ENCODE measurements around the gene SMPD3. TPM values are rescaled to one million over a fixed set of nuclear protein-coding genes. Genes with fewer than 3 reads are reported as not detected.

SMPD3 gene
- total RNA-seq, 1 donor from 2014 or later: 5.6 TPM

DNA sequence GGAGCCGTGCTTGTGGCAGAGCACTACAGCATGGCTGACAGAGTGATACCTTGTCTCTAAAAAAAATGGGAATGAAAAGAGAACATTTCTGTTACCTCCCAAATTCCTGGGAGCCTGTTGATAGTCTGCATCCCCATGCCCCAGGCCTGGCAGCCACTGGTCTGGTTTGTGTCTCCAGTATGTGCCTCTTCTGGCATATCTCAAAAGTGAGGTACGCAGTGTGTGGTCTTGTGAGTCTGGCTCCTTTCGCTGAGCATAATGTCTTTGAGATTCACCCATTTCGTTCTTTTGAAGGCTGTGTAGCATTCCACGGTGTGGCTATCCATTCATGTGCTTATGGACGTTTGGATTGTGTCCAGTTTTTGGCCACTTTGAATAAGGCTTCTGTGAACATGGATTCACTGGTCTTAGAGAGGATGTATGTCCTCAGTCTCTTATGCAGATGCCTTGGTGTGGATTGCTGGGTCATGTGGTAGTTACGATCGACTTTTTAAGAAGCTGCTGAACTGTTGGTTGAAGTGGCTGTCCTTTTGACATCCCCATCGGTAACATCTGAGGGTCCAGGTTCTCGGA, 98.4 kb downstream of the SMPD3 start:
- Histone ChIP-seq H3K36me3 (peaks cover 87% of the 10 kb centered on the region), H3K4me3 (no peak overlapping the region), H3K4me1 (peaks cover 4% of the 10 kb centered on the region), H3K27me3 (no peaks in the 10 kb centered on the region), H3K27ac (no peak overlapping the region), H3K9me3 (no peaks in the 10 kb centered on the region)
- DNase-seq (no peak), ATAC-seq (no peak)
- intact Hi-C loops (cut with DNase I): no loop called here
- TF ChIP-seq CTCF (IDR thresholded peaks at IDR 0.05): no peak

- Histone ChIP-seq H3K4me3 (no peak overlapping the region), H3K36me3 (peaks cover 77% of the 10 kb centered on the region), H3K9me3 (no peaks in the 10 kb centered on the region), H3K27me3 (no peaks in the 10 kb centered on the region), H3K4me1 (peaks cover 4% of the 10 kb centered on the region), H3K27ac (no peak overlapping the region)
- intact Hi-C loops (cut with DNase I): no loop called here
- TF ChIP-seq CTCF (IDR thresholded peaks at IDR 0.05): no peak
- DNase-seq (no peak), ATAC-seq (no peak)
Measured at GRCh38 chr16:68348639-68349445, 99.5 kb downstream of the SMPD3 start.

- Histone ChIP-seq H3K27ac (no peak overlapping the region), H3K36me3 (peaks cover 74% of the 10 kb centered on the region), H3K27me3 (no peaks in the 10 kb centered on the region), H3K4me3 (no peak overlapping the region), H3K4me1 (peaks cover 4% of the 10 kb centered on the region), H3K9me3 (no peaks in the 10 kb centered on the region)
- no peak for DNase-seq
- no peak for TF ChIP-seq CTCF (IDR thresholded peaks at IDR 0.05)
- no peak for ATAC-seq
- intact Hi-C loops (cut with DNase I): no loop called here
Measured at GRCh38 chr16:68347605-68348004, 100.7 kb downstream of the SMPD3 start.

DNA sequence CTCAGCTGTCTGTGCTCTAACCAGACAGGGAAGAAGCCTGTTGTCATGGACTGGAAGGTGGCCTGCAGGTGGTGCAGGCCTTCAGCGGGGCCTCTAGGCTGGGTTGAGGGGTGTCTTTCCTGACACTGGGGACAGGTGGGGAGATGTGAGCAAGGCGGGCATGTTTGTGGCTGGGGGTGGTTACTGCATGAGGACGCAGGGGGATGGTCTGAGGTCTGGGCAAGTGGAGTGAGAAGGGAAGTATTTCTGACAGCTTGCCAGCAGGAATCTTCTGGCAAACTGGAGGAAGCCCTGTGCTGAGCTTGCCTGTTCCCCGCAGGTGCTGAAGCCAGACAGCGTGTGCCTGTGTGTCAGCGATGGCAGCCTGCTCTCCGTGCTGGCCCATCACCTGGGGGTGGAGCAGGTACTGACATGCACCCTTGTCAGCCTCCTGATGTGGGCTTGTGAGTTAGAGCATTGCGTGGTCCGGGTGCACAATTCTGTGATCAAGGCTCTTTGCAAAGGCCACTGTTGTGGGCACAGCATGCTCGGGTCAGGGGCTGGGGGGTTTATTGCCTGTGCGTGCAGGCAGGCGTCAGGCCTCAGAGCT, 101.3 kb downstream of the SMPD3 start:
- Histone ChIP-seq H3K4me1 (peaks cover 4% of the 10 kb centered on the region), H3K27ac (no peak overlapping the region), H3K4me3 (no peak overlapping the region), H3K27me3 (no peaks in the 10 kb centered on the region), H3K9me3 (no peaks in the 10 kb centered on the region), H3K36me3 (peaks cover 74% of the 10 kb centered on the region)
- TF ChIP-seq CTCF (IDR thresholded peaks at IDR 0.05): no peak
- intact Hi-C loops (cut with DNase I): no loop called here
- ATAC-seq (no peak), DNase-seq (no peak)

- DNase-seq (no peak), ATAC-seq (no peak)
- Histone ChIP-seq H3K27ac (no peak overlapping the region), H3K36me3 (peaks cover 80% of the 10 kb centered on the region), H3K4me3 (no peak overlapping the region), H3K9me3 (no peaks in the 10 kb centered on the region), H3K27me3 (no peaks in the 10 kb centered on the region), H3K4me1 (no peaks in the 10 kb centered on the region)
- intact Hi-C loops (cut with DNase I): no loop called here
- no peak for TF ChIP-seq CTCF (IDR thresholded peaks at IDR 0.05)
Measured at GRCh38 chr16:68345958-68346635, 102.2 kb downstream of the SMPD3 start.
